GM18858 (cell line): ENCODE measurements around the gene MRPL48.
"Not testable (repeated sequence)": the region's sequence is repeated elsewhere in the genome, so short reads cannot be mapped to it uniquely, and the experiment has no call there.

Experiments used
- ATAC-seq: cut with Tn5 transposase; IDR thresholded peaks from one replicate; pipeline ENCODE4 v1.9.1; 2021; ENCODE audit not compliant: unreplicated experiment

MRPL48 gene

DNA sequence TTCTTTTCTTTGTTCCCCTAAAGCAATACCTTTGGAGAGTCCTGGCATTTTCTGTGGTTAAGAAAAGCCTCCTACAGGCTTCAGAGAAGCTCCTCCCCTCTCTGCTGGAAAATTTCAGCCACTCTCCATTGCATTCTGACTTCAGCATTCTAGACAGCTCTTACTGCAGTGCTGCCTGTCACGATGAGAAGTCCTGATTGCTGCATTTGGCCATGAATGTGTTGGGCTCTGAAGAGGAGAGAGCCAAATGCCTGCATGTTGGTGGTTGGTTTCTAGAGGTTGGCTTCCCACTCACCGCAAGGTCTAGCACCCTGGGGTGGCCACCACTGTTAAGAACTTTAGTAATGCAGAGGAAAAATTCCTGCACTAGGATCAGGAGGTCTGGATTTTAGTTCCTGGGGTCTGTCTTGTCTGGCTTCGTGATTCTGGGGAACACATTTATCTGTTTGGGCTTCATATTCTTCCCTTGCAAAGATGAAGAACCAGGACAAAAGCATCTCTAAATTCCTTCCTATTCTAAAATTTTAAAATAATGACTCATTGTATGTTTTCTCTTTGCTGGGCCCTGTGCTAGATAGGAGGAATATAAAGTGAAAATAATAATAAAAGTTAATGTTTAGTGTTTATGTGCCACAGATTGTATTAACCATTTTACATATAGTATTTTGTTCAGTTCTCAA, 50.9 kb downstream of the MRPL48 start:
- ATAC-seq: no peak

GRCh38 chr11:73839123-73839457, 51.4 kb downstream of the MRPL48 start:
- ATAC-seq: no peak

GRCh38 chr11:73851046-73851764, 63.5 kb downstream of the MRPL48 start:
- no peak for ATAC-seq

DNA sequence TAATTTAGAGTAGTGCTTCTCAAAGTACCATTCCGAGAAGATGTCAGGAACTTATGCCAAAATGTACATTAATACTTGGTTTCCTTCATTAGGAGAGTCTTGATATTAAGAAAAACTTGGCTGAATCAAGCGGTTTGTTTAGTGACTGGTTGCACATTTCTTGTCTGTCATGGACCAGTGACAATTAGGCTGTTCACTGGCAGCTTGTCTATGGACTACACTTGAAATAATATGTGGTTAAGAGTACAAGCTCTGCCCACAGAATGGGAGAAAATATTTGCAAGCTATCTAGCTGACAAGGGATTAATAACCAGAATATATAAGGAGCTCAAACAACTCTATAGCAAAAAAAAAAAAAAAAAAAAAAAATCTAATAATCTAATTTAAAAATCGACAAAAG, 64.4 kb downstream of the MRPL48 start:
- ATAC-seq: no peak

- no peak for ATAC-seq
Measured at GRCh38 chr11:73854680-73855079, 67.0 kb downstream of the MRPL48 start.

GRCh38 chr11:73856031-73856567, 68.4 kb downstream of the MRPL48 start:
- ATAC-seq: no peak

DNA sequence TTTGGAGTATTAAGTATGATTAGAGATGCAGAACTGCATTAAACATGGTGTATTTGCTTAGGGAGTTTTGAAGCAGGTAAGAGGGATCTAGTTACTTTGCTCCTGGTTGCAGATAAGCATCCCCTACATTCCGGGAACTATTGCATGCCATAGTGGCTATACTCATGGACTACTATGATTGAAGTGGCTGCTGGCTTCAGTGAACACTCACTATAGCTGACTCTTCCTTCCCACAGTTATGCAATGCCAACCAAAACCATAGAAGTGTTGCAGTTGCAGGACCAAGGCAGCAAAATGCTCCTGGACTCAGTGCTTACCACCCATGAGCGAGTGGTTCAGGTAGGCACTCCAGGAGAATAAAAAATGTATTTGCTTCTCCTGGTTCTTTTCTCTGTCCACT, 72.0 kb downstream of the MRPL48 start:
- ATAC-seq: no peak

GRCh38 chr11:73860202-73860601, 72.5 kb downstream of the MRPL48 start:
- ATAC-seq: no peak

- no peak for ATAC-seq
Measured at GRCh38 chr11:73862986-73863385, 75.3 kb downstream of the MRPL48 start.

- no peak for ATAC-seq
Measured at GRCh38 chr11:73866095-73866579, 78.5 kb downstream of the MRPL48 start.

DNA sequence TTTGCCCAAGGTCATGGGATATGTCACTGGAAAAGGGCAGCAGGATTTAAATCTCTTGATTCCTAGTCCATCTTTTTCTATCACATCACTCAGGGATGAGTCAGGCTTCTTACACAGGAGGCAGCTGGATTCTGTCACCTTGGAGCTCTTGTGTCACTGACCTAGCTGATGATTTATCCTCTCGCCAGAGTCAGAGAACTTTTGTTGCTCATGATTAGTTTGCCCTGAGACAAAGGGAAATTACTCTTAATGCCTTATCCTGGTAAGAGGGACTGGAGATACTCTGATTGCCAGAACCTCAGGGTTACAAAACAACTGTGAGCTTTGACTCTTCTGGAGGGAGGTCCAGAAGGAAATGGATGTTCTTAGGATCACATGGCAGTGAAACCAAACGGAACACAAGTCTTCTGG, 78.9 kb downstream of the MRPL48 start:
- ATAC-seq: no peak

DNA sequence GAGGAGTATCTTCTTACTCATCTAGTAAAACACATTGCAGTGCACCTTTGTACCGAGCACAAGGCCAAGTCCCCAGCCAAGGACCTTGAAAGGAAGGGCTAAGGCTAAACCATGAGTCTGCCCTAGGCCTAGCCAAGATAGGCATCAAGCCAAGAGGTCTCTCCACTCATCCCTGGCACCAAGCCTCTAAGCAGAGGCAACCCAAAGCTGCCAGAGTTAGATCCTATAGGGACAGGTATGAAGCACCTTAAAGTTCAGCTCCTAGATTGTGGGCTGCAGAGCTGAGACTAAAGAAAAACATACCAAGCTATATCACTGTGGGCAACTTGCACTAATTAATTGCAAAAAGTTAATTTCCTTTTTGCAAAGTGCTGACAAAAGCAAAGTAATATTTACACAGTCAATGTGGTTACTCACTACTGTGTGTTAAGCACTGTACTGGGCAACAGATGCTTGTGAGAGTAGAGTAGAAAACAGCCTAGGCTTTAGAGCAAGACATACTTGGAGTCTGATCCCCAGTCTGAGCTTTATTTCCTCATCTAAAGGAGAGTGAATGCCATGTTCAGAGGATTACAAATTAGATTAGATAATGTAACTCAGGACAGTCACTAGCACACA, 81.8 kb downstream of the MRPL48 start:
- ATAC-seq: no peak

GRCh38 chr11:73870261-73870660, 82.6 kb downstream of the MRPL48 start:
- no peak for ATAC-seq

DNA sequence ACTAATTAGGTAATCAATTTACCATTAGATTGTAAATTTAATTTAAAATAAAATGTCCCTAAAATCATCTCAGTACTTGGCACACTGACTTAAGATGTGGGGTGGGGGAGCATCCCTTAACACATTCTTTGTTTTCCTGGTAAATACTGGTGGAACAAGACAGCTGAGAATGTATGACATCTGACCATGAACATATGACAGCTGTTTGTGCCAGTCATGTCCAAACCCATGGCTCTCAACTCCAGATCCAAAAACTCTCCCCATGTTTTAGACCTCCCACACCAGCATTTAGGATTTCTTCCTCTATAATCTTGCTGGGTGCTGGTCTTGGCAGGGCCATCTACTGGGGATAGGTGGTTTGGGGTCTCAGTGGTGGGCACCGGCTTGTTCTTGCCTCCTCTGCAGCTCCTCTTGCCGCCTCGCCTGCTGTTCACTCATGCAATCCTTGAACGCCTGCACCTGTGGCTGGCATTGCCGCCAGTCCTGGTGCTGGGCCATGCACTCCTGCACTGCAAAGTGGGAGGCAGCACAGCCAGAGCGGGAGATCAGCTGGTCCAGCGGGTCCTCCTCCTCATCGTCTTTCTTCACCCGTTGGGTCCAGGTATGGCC, 85.2 kb downstream of the MRPL48 start:
- ATAC-seq: no peak

DNA sequence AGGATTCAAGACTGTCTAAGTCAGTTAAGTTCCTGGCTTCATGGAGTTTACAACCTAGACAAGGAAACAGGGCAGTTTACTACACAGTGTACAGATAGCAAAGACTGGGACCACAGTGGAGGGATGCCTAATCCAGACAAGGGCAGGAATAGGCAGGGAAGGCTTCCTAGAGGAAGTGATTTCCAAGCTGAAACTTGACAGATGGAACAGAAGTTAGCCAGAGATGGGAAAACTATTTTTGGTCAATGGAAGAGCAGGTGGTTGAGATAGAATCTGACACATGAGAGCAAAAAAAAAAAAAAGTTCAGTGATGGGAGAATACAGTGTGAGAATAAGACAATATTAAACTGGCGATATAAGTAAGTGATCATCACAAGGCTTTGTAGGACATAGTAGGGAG, 87.7 kb downstream of the MRPL48 start:
- ATAC-seq: no peak

GRCh38 chr11:73875840-73876239, 88.2 kb downstream of the MRPL48 start:
- ATAC-seq: no peak

DNA sequence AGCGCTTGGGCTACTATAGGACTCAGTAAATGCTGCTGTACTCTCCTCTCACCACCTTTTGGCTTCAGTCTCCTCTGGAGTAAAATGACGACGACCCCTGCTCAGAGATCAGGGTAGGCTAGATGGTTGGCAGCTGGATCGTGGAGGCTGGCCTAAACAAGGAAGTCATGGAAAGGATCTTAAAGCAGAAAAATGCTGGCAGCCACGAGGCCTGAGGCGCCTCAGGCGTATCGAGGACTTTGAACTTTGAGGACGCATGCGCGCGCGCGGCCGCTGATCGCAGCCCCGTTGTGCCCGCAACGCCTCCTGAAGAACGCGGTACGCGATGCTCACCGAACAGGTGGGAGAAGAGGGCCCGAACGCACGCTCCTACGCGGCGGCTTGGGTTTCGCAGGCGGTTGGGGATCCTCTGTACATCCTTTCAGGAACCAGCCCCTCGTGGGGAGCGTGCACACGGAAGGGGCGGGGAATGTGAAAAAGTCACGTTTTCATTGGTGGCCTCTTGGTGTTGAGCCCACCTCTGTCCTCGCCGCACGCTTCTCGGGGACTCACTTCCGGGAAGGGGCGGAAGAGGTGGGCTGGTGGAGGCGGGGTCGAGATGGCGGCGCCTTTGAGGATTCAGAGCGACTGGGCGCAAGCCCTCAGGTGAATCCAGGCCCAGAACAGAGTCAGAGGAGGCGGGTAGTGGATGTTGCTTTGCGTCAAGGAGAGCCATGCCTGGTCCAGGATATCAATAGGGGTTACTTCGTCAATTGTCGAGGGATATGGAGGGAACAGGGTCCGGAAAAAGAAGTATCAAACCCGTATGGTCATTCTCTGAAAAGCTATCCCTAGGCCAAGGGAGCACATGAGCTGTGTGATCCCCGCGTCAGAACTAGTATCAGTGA, 89.0 kb downstream of the MRPL48 start, which contains the start of the genes COA4 and PAAF1:
TSS of gene COA4 (minus strand) at position 423 of the 887 bp plus-strand sequence. CDS start 3,468 bp downstream, outside the sequence.
TSS of gene PAAF1 (plus strand) at position 576 of the 887 bp plus-strand sequence. CDS start at position 599, 23 bp downstream.
- peak; percentile 88 for ATAC-seq

DNA sequence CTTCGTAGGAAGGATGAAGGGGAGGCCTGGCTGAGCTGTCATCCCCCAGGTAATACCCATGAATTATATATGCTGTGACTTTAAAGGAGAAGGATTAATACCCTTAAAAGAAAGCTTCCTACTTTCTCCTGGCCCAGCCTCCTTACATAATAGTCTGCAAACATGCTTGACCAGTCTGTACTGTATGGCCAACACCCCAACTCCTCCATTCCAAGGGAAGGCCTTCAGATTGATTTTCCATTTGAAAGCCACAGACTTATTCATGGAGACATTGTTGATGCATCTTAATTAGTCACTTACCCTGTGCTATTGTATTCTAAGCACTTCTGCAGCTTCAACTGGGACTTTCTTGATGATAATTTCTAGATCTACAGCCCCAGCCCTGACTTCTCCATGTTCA, 91.1 kb downstream of the MRPL48 start:
- ATAC-seq: no peak

DNA sequence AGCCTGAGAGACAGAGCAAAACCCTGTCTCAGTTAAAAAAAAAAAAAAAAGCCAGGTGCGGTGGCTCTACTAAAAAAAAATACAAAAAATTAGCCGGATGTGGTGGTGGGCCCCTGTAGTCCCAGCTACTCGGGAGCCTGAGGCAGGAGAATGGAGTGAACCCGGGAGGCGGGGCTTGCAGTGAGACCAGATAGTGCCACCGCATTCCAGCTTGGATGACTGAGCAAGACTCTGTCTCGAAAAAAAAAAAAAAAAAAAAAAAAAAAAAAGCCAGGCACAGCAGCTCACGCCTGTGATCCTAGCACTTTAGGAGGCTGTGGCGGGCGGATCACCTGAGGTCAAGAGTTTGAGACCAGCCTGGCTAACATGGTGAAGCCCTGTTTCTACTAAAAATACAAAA, 92.8 kb downstream of the MRPL48 start:
- ATAC-seq: not testable (repeated sequence)

DNA sequence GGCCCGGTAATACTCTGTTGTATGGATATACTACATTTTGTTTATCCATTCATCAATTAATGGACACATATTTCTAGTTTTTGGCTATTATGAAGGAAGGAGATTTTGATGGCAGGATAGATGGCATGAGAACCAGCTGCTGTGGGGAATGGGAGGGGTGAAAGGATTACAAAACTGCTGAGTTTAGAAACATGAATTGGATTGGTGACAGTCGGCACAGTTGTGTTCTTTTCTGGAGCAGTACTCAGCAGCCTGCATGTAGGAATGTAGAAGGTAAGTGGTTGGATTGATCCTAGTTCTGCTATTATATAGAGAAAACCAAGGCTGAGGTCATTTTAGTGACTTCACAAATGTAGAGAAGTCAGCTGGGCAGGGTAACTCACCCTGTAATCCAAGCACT, 96.2 kb downstream of the MRPL48 start:
- ATAC-seq: no peak
